Adrenal gland (tissue), 12 donors: ENCODE results near the gene DLGAP1. TPM values are rescaled to one million over a fixed set of nuclear protein-coding genes. Genes with fewer than 3 reads are reported as not detected.

Experiments
- DNase-seq, 7 donors: peaks; one replicate each; pipeline ENCODE4 v3.0.0-alpha.2; 2019 to 2020
- H3K27ac ChIP-seq, 5 donors: fragments of 200-600 bp; sonication (generic) in 4 of 5; 1 replicate in 3 of 5; 2 replicates in 2 of 5; pipeline versions ENCODE4 v1.5.1 to v1.8.0; 2016 to 2020; ENCODE audit warnings: mild to moderate bottlenecking in 1 of 5
- H3K27me3 ChIP-seq: fragments of 200-600 bp; 2 replicates; pipeline ENCODE4 v1.8.0; 2021
- H3K36me3 ChIP-seq, 2 donors: fragments of 200-600 bp; replicated peaks in 1 of 2; 1 replicate in 1 of 2; 2 replicates in 1 of 2; pipeline versions ENCODE4 v1.5.1 to v1.8.0; 2018 to 2022
- H3K4me1 ChIP-seq, 2 donors: fragments of 200-600 bp; replicated peaks in 1 of 2; 1 replicate in 1 of 2; 2 replicates in 1 of 2; pipeline versions ENCODE4 v1.5.1 to v1.8.0; 2018 to 2021
- H3K4me3 ChIP-seq, 4 donors: fragments of 200-600 bp; sonication (generic) in 3 of 4; one replicate each; pipeline ENCODE4 v1.5.1; 2016 to 2018
- H3K9me3 ChIP-seq, 3 donors: fragments of 200-600 bp; sonication (generic) in 1 of 3; replicated peaks in 1 of 3; 1 replicate in 2 of 3; 2 replicates in 1 of 3; pipeline versions ENCODE4 v1.5.1 to v1.8.0; 2016 to 2021
- POLR2A ChIP-seq, 2 donors: fragments of 450-650 bp; IDR thresholded peaks; one replicate each; pipeline ENCODE4 v1.6.1; 2017; ENCODE audit warnings: antibody characterized with exemption in 2 of 2, mild to moderate bottlenecking in 2 of 2, moderate library complexity in 1 of 2
- WGBS, 4 donors: extraction: QIAGEN DNeasy Blood & Tissue Kit in 2 of 4; methylation state at CpG; one replicate each; pipeline versions ENCODE4 v1.1.5 to v1.1.7; 2013 to 2017; 5-methylcytosine and 5-hydroxymethylcytosine counted together
- intact Hi-C, 2 donors: fragments of 100-400 bp; cut with DNase I; formaldehyde crosslinking; loops; one replicate each; pipeline versions ENCODE4 v1.14.1 to v1.15.0; 2022 to 2023
- polyA plus RNA-seq, 3 donors: library from polyadenylated mRNA; stranded (reverse); fragments of 200-250 nt in 2 of 3; fragments of 350-450 nt in 1 of 3; fragmentation: Illumina TruSeq in 1 of 3; extraction: RNeasy Lipid Tissue Mini Kit (QIAGEN cat#74804) in 1 of 3; gene quantifications; one replicate each; pipeline ENCODE4 v1.2.3, GENCODE V29; 2013 to 2014
- total RNA-seq, 9 donors: library from RNA; depleted of rRNA in 4 of 9; stranded (reverse); fragments of >200 nt in 4 of 9; fragments of 120-200 nt in 1 of 9; fragmentation: NEBNext Ultra II Directional in 1 of 9; extraction: Animal tissue kit (Norgen Biotek cat#: 25700) in 1 of 9; gene quantifications; one replicate each; pipeline versions ENCODE4 v1.1.0 to v1.2.4, GENCODE V29; 2013 to 2023
- TF ChIP-seq, protein P1 (sequence below), 6 experiments: fragments of 450-650 bp in 4 of 6; fragments of 200-600 bp in 2 of 6; sonication (generic) in 1 of 6; IDR thresholded peaks; 1 replicate in 5 of 6; 2 replicates in 1 of 6; pipeline versions ENCODE4 v1.5.1 to v1.8.0; 2016 to 2021; ENCODE audit warnings: antibody characterized with exemption in 6 of 6, mild to moderate bottlenecking in 2 of 6, moderate library complexity in 1 of 6
- donor health status: healthy with polysubstance abuse.
- donor health status: Bipolar disorder and iron deficiency.
- donor health status: DM: yes; HTN: yes; CAD: no.
- donor health status: DM: no; HTN: no; CAD: no.
- donor health status: DM: no; HTN: no; CAD: no.
- donor health status: DM: yes; HTN: yes; CAD: no.

Gene DLGAP1
- total and polyA plus RNA-seq, 12 donors = 1.7 to 30.9 (median 12.9) TPM

DNA sequence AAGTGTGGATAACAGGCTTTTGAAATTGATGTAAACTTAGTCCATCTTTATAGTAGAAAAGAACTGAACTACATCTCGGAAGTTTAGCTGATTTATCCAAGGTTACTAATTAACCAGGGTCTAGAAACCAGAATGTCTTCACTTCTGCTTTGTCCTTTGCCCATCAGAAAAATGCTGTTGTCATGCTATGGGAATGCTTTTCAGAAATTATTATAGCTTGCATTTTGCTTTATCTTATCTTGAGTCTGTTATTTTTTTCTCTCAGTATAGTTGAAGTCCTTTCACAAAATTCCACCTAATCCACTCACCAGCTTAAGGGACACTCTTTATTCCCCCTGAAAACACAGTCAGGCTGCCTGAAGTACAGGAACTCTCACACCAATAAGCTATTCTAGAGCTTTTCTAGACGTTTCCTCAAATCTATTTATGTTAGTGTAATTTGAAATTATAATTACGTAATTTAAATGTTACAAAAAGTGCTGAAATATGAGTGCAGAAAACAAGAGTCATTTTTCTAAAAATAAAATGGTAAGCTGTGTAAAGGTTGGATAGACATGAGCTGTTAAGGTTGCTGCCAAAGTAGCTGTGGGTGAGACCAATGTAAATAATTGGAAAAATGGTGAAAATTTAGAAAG lies 548.9 kb downstream of the DLGAP1 start:
- 45 to 65% (median 59%) methylated on average over 3 of the region's 3 CpGs for WGBS, 4 donors
- Histone ChIP-seq H3K4me3 (no peak overlapping the region), H3K27ac (no peak overlapping the region), H3K4me1 (no peaks in the 10 kb centered on the region), H3K27me3 (no peaks in the 10 kb centered on the region), H3K9me3 (no peaks in the 10 kb centered on the region), H3K36me3 (no peaks in the 10 kb centered on the region)
- DNase-seq = no peak
- intact Hi-C loops = no loop called here
- no peak for TF ChIP-seq POLR2A (IDR thresholded peaks at IDR 0.05)
- TF ChIP-seq, protein P1, sequence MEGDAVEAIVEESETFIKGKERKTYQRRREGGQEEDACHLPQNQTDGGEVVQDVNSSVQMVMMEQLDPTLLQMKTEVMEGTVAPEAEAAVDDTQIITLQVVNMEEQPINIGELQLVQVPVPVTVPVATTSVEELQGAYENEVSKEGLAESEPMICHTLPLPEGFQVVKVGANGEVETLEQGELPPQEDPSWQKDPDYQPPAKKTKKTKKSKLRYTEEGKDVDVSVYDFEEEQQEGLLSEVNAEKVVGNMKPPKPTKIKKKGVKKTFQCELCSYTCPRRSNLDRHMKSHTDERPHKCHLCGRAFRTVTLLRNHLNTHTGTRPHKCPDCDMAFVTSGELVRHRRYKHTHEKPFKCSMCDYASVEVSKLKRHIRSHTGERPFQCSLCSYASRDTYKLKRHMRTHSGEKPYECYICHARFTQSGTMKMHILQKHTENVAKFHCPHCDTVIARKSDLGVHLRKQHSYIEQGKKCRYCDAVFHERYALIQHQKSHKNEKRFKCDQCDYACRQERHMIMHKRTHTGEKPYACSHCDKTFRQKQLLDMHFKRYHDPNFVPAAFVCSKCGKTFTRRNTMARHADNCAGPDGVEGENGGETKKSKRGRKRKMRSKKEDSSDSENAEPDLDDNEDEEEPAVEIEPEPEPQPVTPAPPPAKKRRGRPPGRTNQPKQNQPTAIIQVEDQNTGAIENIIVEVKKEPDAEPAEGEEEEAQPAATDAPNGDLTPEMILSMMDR (IDR thresholded peaks at IDR 0.05) = no peak

DNA sequence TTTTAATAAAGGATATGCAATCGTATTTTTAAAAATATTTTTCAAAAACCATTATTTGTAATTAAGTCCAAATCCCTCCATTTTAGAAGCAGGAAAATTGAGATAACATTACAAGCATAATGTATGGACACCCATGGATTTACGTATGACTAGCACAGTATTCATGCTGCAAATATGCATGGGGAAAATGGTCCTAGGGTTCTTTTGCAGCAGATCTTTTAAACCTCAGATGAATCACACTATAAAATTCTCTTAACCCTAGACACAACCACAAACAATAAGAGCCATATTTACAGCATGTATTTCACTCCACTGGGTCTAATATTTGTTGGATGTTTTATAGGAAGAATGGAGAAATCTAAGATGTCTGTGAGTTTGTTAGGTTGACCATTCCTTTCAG lies 551.8 kb downstream of the DLGAP1 start:
- Histone ChIP-seq H3K4me3 (no peak overlapping the region), H3K9me3 (no peaks in the 10 kb centered on the region), H3K27me3 (no peaks in the 10 kb centered on the region), H3K27ac (no peak overlapping the region), H3K36me3 (no peaks in the 10 kb centered on the region), H3K4me1 (no peaks in the 10 kb centered on the region)
- no peak for DNase-seq
- WGBS, 4 donors = 77 to 84% (median 81%) methylated on average over 2 of the region's 2 CpGs
- TF ChIP-seq, protein P1 (IDR thresholded peaks at IDR 0.05) = no peak
- no peak for TF ChIP-seq POLR2A (IDR thresholded peaks at IDR 0.05)
- intact Hi-C loops = no loop called here

DNA sequence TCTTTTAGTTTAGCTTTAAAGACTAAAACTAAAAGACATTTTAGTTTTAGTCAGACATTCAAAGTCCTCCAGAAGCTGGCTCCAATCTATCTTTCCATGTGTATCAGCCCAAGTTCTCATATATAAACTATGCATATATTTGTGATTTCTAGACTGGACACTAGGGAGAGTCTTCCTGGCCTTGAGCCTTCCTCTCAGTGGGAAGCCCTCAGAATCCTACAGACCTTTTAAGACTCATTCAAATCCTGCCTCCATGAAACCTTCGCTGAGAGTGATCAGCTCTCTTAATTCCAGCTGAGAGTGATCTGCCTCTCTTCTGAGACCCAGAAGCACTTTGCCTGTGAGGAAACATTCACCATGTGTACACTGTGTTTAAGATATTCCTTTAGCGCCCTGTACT lies 552.4 kb downstream of the DLGAP1 start:
- no peak overlapping the region for H3K27ac ChIP-seq
- H3K9me3 ChIP-seq = no peaks in the 10 kb centered on the region
- no peak overlapping the region for H3K4me3 ChIP-seq
- H3K36me3 ChIP-seq = no peaks in the 10 kb centered on the region
- TF ChIP-seq, protein P1 (IDR thresholded peaks at IDR 0.05) = no peak
- TF ChIP-seq POLR2A (IDR thresholded peaks at IDR 0.05) = no peak
- H3K4me1 ChIP-seq = no peaks in the 10 kb centered on the region
- intact Hi-C loops = no loop called here
- 92 to 97% (median 94%) methylated on average over 2 of the region's 2 CpGs for WGBS, 4 donors
- no peaks in the 10 kb centered on the region for H3K27me3 ChIP-seq
- DNase-seq = no peak

DNA sequence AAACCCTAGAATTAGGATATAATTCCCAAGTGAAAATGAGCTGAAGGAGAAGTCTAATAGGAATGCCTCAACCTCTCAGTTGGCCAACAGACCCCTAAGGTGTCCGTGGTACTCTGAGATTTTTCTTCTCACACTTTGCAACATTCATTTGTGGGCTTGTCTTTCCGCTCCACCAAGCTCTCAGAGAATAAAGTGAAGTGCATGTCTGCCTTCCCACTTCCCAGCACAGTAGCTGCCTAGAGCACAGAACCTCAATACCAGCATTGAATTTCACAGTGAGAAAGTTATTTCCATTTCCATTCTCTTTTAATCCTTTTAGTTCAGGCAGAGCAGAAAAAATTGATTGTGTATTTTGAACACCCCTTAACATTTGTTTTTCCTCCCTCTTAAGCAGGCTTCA lies 553.3 kb downstream of the DLGAP1 start:
- no peaks in the 10 kb centered on the region for H3K27me3 ChIP-seq
- H3K36me3 ChIP-seq = no peaks in the 10 kb centered on the region
- H3K27ac ChIP-seq = no peak overlapping the region
- intact Hi-C loops = no loop called here
- 80 to 89% (median 84%) methylated on average over 2 of the region's 2 CpGs for WGBS, 4 donors
- TF ChIP-seq, protein P1 (IDR thresholded peaks at IDR 0.05) = no peak
- no peak for TF ChIP-seq POLR2A (IDR thresholded peaks at IDR 0.05)
- H3K9me3 ChIP-seq = no peaks in the 10 kb centered on the region
- H3K4me3 ChIP-seq = no peak overlapping the region
- no peak for DNase-seq
- no peaks in the 10 kb centered on the region for H3K4me1 ChIP-seq
